NB4 (cell line): ENCODE data around the gene MYCBPAP.

Source experiments
- DNase-seq: peaks from one replicate; pipeline ENCODE4 v3.0.0; 2010; ENCODE audit warnings: low read depth
- H3K4me3 ChIP-seq: one replicate; pipeline ENCODE4 v1.5.1; 2011; ENCODE audit warnings: mild to moderate bottlenecking, low read depth, low read length, moderate library complexity
- MYC ChIP-seq: IDR thresholded peaks from 2 replicates; pipeline ENCODE4 v1.6.1; 2011; ENCODE audit warnings: low read depth, low read length
- POLR2A ChIP-seq: IDR thresholded peaks from 2 replicates; pipeline ENCODE4 v1.6.1; 2011; ENCODE audit warnings: mild to moderate bottlenecking; ENCODE audit not compliant: insufficient read length; ENCODE audit errors: extremely low read depth
- TF ChIP-seq, protein P1 (sequence below): IDR thresholded peaks from 2 replicates; pipeline ENCODE4 v1.6.1; 2011; ENCODE audit warnings: low read depth, low read length
- TF ChIP-seq, protein P2 (sequence below): IDR thresholded peaks from one replicate; pipeline ENCODE4 v1.5.1; 2012; ENCODE audit warnings: low read depth, low read length

Gene MYCBPAP

DNA sequence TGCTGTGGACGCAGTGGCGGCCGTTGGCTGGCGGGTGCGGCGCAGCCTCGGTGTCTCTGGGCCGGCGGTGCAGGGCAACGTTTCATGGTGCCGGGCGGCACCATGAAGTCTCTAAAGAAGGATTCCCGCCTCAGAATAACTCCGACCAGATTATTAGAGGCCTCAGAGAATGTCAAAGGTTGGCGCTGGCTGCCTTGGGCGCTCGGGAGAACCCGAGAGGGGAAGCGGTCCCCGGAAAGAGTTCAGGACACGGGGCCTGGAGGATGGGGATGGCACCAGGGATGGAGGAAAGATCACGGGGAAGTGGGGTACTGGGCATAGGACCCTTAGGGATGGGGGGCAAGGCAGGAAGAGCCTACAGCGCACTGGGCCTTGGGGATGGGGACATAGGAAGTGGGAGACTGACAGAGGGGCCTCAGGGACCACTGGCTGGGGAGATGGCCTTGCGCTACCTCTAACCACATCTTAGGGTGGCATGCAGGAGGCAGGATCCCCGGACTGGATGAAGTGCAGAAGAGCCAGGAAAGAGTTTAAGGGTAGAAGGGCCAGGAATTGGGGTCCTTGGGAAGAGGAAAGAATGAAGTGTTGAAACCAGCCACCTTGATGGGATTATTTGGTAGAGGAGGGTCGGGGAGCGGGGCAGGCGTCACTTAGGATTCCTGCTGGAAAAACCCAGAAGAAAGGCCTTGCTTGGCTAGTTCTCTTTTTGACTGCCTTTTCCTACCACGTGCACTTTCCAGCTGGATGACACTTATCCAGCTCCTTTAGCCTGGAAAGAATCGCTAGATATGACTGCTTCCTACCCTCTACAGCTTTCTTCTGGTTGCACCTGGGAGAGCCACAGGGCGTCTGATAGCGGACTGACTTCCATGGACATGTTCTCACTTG lies 578 bp downstream of the MYCBPAP start:
- no peak overlapping the region for H3K4me3 ChIP-seq
- DNase-seq = no peak
- TF ChIP-seq MYC = no peak
- TF ChIP-seq, protein P1, sequence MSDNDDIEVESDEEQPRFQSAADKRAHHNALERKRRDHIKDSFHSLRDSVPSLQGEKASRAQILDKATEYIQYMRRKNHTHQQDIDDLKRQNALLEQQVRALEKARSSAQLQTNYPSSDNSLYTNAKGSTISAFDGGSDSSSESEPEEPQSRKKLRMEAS = no peak
- no peak for TF ChIP-seq POLR2A
- TF ChIP-seq, protein P2, sequence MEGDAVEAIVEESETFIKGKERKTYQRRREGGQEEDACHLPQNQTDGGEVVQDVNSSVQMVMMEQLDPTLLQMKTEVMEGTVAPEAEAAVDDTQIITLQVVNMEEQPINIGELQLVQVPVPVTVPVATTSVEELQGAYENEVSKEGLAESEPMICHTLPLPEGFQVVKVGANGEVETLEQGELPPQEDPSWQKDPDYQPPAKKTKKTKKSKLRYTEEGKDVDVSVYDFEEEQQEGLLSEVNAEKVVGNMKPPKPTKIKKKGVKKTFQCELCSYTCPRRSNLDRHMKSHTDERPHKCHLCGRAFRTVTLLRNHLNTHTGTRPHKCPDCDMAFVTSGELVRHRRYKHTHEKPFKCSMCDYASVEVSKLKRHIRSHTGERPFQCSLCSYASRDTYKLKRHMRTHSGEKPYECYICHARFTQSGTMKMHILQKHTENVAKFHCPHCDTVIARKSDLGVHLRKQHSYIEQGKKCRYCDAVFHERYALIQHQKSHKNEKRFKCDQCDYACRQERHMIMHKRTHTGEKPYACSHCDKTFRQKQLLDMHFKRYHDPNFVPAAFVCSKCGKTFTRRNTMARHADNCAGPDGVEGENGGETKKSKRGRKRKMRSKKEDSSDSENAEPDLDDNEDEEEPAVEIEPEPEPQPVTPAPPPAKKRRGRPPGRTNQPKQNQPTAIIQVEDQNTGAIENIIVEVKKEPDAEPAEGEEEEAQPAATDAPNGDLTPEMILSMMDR = no peak

DNA sequence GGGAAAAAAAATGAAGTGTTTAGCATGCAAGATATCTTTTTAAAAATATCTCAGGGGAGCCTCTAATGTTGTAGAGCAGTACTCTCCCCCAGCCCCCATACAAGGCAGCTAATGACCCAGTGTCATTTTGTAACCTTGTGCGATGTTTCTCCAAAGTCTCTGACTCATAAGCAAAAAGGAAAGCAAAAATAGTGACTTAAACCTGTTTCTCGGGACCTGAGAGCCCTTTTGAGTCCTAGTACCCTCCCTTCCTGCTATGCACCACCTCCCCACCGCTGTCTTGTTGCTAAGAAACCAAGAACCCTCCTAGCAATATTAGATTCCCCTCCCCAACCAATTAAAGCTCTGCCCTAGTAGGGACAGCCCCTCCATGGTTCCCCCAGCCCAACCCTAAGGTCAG lies 2.8 kb downstream of the MYCBPAP start:
- H3K4me3 ChIP-seq = no peak overlapping the region
- peak; percentile 27 for DNase-seq
- no peak for TF ChIP-seq MYC
- no peak for TF ChIP-seq POLR2A
- TF ChIP-seq, protein P2 = no peak
- TF ChIP-seq, protein P1 = no peak

DNA sequence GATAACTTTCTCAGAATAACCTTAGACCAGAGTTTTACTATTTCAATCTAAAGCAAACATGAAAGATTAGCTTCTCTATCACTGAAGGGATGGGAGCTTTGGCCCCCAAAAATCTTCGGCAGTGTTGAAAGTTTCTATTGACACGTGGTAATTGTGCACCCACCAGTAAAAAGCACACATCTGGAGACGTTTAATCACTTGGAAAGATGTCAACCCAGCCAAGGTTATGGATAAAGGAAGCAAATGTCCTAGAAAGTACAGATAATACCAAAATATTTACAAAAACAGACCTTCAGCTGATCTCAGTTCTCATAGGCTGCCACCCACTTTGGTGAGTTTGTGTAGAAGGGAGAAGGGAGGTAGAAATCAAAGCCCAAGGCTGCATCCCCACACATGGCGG lies 5.3 kb downstream of the MYCBPAP start:
- H3K4me3 ChIP-seq = no peak overlapping the region

DNA sequence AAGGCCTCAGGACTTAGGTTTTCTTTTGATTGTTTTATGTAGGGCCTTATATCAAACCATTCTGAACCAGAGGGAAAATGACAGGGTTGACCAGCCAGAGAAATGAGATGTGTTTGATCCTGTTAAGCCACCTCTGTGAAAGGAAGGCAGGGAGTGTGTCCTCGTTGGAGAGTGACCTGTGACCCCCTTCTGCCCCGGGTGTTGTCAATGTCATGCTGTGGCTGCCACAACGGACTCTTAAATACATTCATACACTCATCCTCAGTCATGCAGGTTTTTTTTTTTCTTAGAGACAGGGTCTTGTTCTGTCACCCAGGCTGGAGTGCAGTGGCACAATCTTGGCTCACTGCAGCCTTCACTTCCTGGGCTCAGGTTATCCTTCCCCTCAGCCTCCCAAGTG lies 6.1 kb downstream of the MYCBPAP start:
- no peak for TF ChIP-seq POLR2A
- no peak overlapping the region for H3K4me3 ChIP-seq
- no peak for DNase-seq

More for the DNA sequence above, 5.3 kb downstream of the MYCBPAP start:
- TF ChIP-seq POLR2A (no peak), MYC (no peak)
- TF ChIP-seq, protein P2 = no peak
- TF ChIP-seq, protein P1 = no peak
- DNase-seq = no peak

DNA sequence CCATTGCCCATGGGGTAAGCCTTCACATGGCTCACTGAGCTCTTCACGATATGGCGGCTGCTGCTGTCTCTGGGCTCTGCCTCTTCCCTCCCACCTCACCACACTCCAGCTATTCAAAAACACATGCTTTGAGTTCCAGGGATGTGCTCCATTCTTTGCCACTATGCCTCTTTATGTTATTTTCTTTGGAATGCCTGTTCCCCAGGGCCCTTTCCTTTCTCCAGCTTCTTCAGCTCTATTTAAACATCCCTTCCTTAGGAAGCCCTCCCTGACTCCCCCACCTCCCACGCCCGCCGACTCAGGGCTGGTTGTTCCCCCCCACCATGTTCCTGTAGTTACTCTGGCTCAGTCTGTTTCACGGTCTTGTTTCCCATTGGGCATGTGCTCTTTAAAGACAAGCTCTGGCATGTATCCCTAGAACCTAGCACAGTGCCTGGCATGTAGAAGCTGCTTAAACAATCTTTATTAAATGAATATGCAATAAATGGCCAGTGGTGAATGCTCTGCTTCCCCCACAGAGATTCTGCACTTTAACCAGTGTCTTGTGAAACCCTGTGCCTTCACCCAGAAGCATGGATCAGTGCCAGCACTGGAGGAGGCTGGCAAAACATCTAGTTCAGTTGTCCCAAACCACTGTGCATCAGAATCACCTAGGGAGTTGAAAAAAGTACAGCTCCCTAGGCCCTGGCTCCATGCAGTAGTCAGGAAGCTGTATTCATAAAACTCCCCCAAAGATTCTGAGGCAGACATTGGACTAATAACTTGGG lies 6.9 kb downstream of the MYCBPAP start:
- no peak for DNase-seq
- H3K4me3 ChIP-seq = no peak overlapping the region
- TF ChIP-seq, protein P1 = no peak
- TF ChIP-seq MYC = no peak
- TF ChIP-seq POLR2A = no peak
- TF ChIP-seq, protein P2 = no peak

DNA sequence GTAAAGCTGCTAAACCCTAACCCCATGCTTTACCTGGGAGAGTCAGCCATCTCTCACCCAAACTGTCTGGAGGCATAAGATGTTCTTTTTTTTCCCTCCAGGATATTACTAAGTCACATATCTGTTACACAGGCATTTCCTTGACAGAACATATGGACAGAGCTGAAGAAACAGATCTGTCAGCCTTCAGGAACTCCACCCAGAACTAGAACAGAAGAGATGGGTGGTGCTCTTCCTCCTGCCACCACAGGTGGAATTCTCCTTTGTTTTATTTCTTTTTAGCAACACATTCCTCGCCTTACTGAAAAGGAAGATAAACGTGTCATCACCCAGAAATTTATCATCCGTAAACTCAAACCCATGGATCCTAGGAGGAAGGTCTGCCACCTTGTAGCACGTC lies 8.8 kb downstream of the MYCBPAP start:
- no peak for DNase-seq
- TF ChIP-seq MYC = no peak
- no peak for TF ChIP-seq POLR2A
- TF ChIP-seq, protein P1 = no peak
- TF ChIP-seq, protein P2 = no peak
- H3K4me3 ChIP-seq = no peak overlapping the region
